Gastrocnemius medialis (tissue), 4 donors: ENCODE measurements around the gene MLX. TPM values are rescaled to one million over a fixed set of nuclear protein-coding genes. Genes with fewer than 3 reads are reported as not detected.
A peak's percentile ranks its signal among the peaks of the same experiment; 100 is the strongest.

Source experiments
- ATAC-seq, 2 donors: fragments of 150-250 bp; one replicate each; pipeline ENCODE4 v1.9.1; 2016
- DNase-seq, 2 donors: peaks; one replicate each; pipeline ENCODE4 v3.0.0-alpha.2; 2019
- H3K27ac ChIP-seq, 4 donors: fragments of 200-600 bp; sonication (generic); 1 replicate in 1 of 4; 2 replicates in 3 of 4; pipeline ENCODE4 v1.5.1; 2016 to 2018; ENCODE audit warnings: mild to moderate bottlenecking in 2 of 4, moderate library complexity in 1 of 4
- H3K27me3 ChIP-seq, 3 donors: fragments of 200-600 bp; sonication (generic) in 2 of 3; 1 replicate in 1 of 3; 2 replicates in 2 of 3; pipeline versions ENCODE4 v1.5.1 to v1.6.0; 2016 to 2019; ENCODE audit warnings: mild to moderate bottlenecking in 1 of 3, moderate library complexity in 1 of 3
- H3K36me3 ChIP-seq, 2 donors: fragments of 200-600 bp; sonication (generic) in 1 of 2; one replicate each; pipeline ENCODE4 v1.5.1; 2017 to 2018
- H3K4me1 ChIP-seq, 2 donors: fragments of 200-600 bp; sonication (generic) in 1 of 2; one replicate each; pipeline ENCODE4 v1.5.1; 2016 to 2017; ENCODE audit warnings: mild to moderate bottlenecking in 2 of 2
- H3K4me3 ChIP-seq, 4 donors: fragments of 200-600 bp; sonication (generic) in 3 of 4; 1 replicate in 1 of 4; 2 replicates in 3 of 4; pipeline ENCODE4 v1.5.1; 2016 to 2019; ENCODE audit warnings: mild to moderate bottlenecking in 2 of 4
- H3K9me3 ChIP-seq, 3 donors: fragments of 200-600 bp; sonication (generic) in 2 of 3; 1 replicate in 1 of 3; 2 replicates in 2 of 3; pipeline ENCODE4 v1.5.1; 2016 to 2019
- CTCF ChIP-seq, 5 experiments: fragments of 450-650 bp in 3 of 5; fragments of 200-600 bp in 2 of 5; sonication (generic) in 2 of 5; IDR thresholded peaks in 4 of 5; conservative IDR thresholded peaks in 1 of 5; 1 replicate in 4 of 5; 2 replicates in 1 of 5; pipeline ENCODE4 v1.5.1; 2016 to 2019; ENCODE audit warnings: antibody characterized with exemption in 5 of 5, mild to moderate bottlenecking in 3 of 5, moderate library complexity in 3 of 5
- POLR2A ChIP-seq, 2 donors: fragments of 450-650 bp; IDR thresholded peaks; one replicate each; pipeline ENCODE4 v1.6.1; 2017; ENCODE audit warnings: antibody characterized with exemption in 2 of 2, mild to moderate bottlenecking in 2 of 2, moderate library complexity in 2 of 2
- in situ Hi-C, 4 donors: fragments of 200-750 bp; cut with MboI; loops; one replicate each; pipeline versions ENCODE4 v1.15.0 to v1.8.0; 2017; ENCODE audit warnings: low sequenced_read_pairs in 4 of 4
- intact Hi-C: fragments of 100-400 bp; cut with DNase I; formaldehyde crosslinking; loops from one replicate; pipeline ENCODE4 v1.15.1; 2023; ENCODE audit warnings: low total_unique reads
- total RNA-seq, 4 donors: library from RNA; depleted of rRNA; stranded (reverse); fragments of >200 nt; gene quantifications; one replicate each; pipeline versions ENCODE4 v1.1.0 to v1.2.3, GENCODE V29; 2016

The MLX gene
- total RNA-seq, 4 donors from 2014 or later: 49.7 to 81.9 (median 53.8) TPM

GRCh38 chr17:42519546-42520491 is 47.1 kb upstream of the MLX start:
- Histone ChIP-seq H3K4me1 (peaks cover 63 to 68% of the 10 kb centered on the region in 2 donors), H3K9me3 (no peaks in the 10 kb centered on the region), H3K27me3 (no peaks in the 10 kb centered on the region), H3K27ac (peak overlapping the region; percentile 77 to 89 (median 86)), H3K4me3 (no peak overlapping the region), H3K36me3 (peaks cover 0 to 28% of the 10 kb centered on the region in 2 donors)
- ATAC-seq (peak; percentile 22 to 49), DNase-seq (peak; percentile 79 to 85)
- in situ Hi-C loops (loop anchor here in 1 of 4 donors (10.0 kb wide), 1 partner anchor 105 kb away; no protein-coding TSS in a partner anchor), intact Hi-C loops (loop anchor here (2.0 to 5.0 kb wide), 3 partner anchors 61 to 198 kb away; partner anchors contain the start of gene ATP6V0A1)
- no peak for TF ChIP-seq POLR2A (IDR thresholded peaks at IDR 0.05)

- Histone ChIP-seq H3K36me3 (peaks cover 0 to 24% of the 10 kb centered on the region in 2 donors), H3K4me1 (peaks cover 71 to 74% of the 10 kb centered on the region in 2 donors), H3K27ac (peak overlapping the region; percentile 77 to 89 (median 86)), H3K27me3 (no peaks in the 10 kb centered on the region), H3K4me3 (no peak overlapping the region), H3K9me3 (no peaks in the 10 kb centered on the region)
- ATAC-seq (no peak), DNase-seq (no peak)
- no peak for TF ChIP-seq POLR2A (IDR thresholded peaks at IDR 0.05)
- TF ChIP-seq CTCF (IDR thresholded peaks at IDR 0.05 in 4 of 5, conservative IDR thresholded peaks at IDR 0.05 in 1 of 5): no peak
- intact Hi-C loops: no loop called here
- in situ Hi-C loops: loop anchor here in 1 of 4 donors (10.0 kb wide), 1 partner anchor 106 kb away; no protein-coding TSS in a partner anchor
These were observed 46.4 kb upstream of the MLX start for GRCh38 chr17:42520540-42520951.

DNA sequence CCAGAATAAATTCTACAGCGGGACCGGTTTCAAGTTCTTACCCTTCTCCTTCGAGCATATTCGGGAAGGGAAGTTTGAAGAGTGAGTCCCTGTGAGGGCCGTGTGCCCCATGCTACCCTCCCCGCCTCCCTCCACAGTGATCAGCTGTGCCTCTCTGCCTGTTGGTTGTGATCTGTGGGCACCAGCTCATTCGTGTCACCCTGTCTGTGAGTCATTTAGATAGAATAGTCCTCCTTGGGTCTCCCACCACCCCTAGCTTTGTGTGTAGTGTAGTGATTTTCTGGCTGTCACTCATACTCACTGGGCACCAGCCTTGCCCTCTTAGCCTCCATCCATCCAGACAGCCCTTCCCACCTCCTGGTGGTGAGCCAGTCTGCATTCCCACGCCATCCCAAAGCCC is 45.9 kb upstream of the MLX start:
- no peaks in the 10 kb centered on the region for H3K27me3 ChIP-seq
- TF ChIP-seq CTCF (IDR thresholded peaks at IDR 0.05 in 4 of 5, conservative IDR thresholded peaks at IDR 0.05 in 1 of 5): no peak
- peaks cover 0 to 24% of the 10 kb centered on the region in 2 donors for H3K36me3 ChIP-seq
- intact Hi-C loops (no loop called here), in situ Hi-C loops (loop anchor here in 1 of 4 donors (10.0 kb wide), 1 partner anchor 106 kb away; no protein-coding TSS in a partner anchor)
- H3K27ac ChIP-seq: peak overlapping the region; percentile 77 to 89 (median 86)
- DNase-seq: no peak
- H3K4me3 ChIP-seq: no peak overlapping the region
- peaks cover 75 to 76% of the 10 kb centered on the region in 2 donors for H3K4me1 ChIP-seq
- H3K9me3 ChIP-seq: no peaks in the 10 kb centered on the region
- no peak for ATAC-seq

DNA sequence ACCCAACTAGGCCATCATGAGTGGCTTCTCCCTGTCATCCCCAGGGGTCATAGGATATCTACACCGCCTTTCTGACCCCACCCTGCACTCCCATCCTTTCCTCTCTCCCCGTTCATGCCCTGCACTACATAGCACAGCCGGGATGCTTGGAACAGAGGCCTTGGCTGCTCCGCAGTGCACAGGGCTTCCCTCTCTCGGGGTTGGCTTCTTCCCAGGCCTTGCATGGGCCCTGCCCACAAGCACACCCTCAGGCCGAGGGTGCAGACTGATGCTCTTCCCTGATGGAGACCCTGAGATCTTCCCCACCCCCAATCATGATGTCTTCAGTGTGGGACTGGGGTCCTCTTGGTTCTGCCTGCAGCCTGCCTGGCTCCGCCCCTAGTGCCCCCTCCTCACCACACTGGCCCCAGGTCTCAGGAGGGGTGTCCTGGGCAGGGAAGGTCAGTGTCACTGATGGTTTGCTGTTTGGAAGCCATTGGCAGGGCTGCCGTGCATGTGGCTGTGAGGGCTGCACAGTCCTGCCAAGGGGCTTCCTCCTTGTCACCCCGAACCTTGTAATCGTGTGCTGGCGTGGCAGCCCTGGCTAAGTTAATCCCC is 45.1 kb upstream of the MLX start:
- Histone ChIP-seq H3K9me3 (no peaks in the 10 kb centered on the region), H3K27me3 (no peaks in the 10 kb centered on the region), H3K4me3 (no peak overlapping the region), H3K4me1 (peaks cover 78 to 82% of the 10 kb centered on the region in 2 donors), H3K36me3 (peaks cover 0 to 22% of the 10 kb centered on the region in 2 donors), H3K27ac (peak overlapping the region; percentile 77 to 89 (median 86))
- TF ChIP-seq CTCF (IDR thresholded peaks at IDR 0.05 in 4 of 5, conservative IDR thresholded peaks at IDR 0.05 in 1 of 5): no peak
- TF ChIP-seq POLR2A (IDR thresholded peaks at IDR 0.05): no peak
- DNase-seq: no peak
- in situ Hi-C loops (loop anchor here in 1 of 4 donors (10.0 kb wide), 1 partner anchor 107 kb away; no protein-coding TSS in a partner anchor), intact Hi-C loops (no loop called here)
- no peak for ATAC-seq
